HepG2 (cell line): ENCODE data around the gene AASS. TPM values are rescaled to one million over a fixed set of nuclear protein-coding genes. Genes with fewer than 3 reads are reported as not detected.

Experiments
- ATAC-seq: fragments of 200-7000 bp; cut with Tn5 transposase; 3 replicates; pipeline ENCODE4 v1.9.1; 2020; ENCODE audit warnings: mild to moderate bottlenecking, moderate library complexity
- BruUV-seq: library from RNA; stranded (reverse); fragments of 400-500 nt; replicated peaks from 2 replicates; lab custom pipeline; 2021; lab: Mats Ljungman, UMichigan
- CTCF ChIA-PET: fragments of 300-600 bp; formaldehyde crosslinking; extraction: SDS; loops from one replicate; lab custom pipeline; 2021; ENCODE audit warnings: low total read pairs, inconsistent platforms, low intra/inter-chr PET ratio; lab: Yijun Ruan, JAX
- POLR2A ChIA-PET: fragments of 350-600 bp; sonication (Branson Sonifier 250); formaldehyde crosslinking; loops from one replicate; lab custom pipeline; 2020; ENCODE audit warnings: antibody characterized with exemption, inconsistent platforms; lab: Yijun Ruan, JAX
- DNase-seq: peaks from one replicate; pipeline ENCODE4 v3.0.0-alpha.2; 2015; ENCODE audit warnings: low spot score
- FAIRE-seq: peaks from 3 replicates; lab custom pipeline; 2011; peaks lifted over from hg19 to GRCh38; lab: Jason Lieb, UNC
- H2AFZ ChIP-seq: one replicate; pipeline ENCODE4 v1.6.1; 2011; ENCODE audit warnings: low read length, inconsistent platforms
- H3K27ac ChIP-seq: fragments of 300-600 bp; 3 replicates; pipeline ENCODE4 v1.8.0; 2011; ENCODE audit warnings: mixed run types, mild to moderate bottlenecking, mixed read lengths, low read length, inconsistent platforms; ENCODE audit not compliant: insufficient read depth; ENCODE audit errors: extremely low read length
- H3K27me3 ChIP-seq, 2 experiments: fragments of 200-600 bp in 1 of 2; 2 replicates in 1 of 2; 3 replicates in 1 of 2; pipeline versions ENCODE4 v1.6.0 to v1.8.0; 2011; ENCODE audit warnings: low read length in 2 of 2, mild to moderate bottlenecking in 2 of 2, moderate library complexity in 2 of 2, inconsistent platforms in 1 of 2; ENCODE audit not compliant: insufficient read depth in 2 of 2, control insufficient read depth in 1 of 2
- H3K36me3 ChIP-seq, 2 experiments: fragments of 200-600 bp in 1 of 2; replicated peaks in 1 of 2; 2 replicates in 1 of 2; 3 replicates in 1 of 2; pipeline versions ENCODE4 v1.5.1 to v1.8.0; 2011; ENCODE audit warnings: low read length in 2 of 2, inconsistent platforms in 1 of 2; ENCODE audit not compliant: insufficient read depth in 2 of 2, control insufficient read depth in 1 of 2
- H3K4me1 ChIP-seq: 2 replicates; pipeline ENCODE4 v1.5.1; 2012; ENCODE audit warnings: low read length, inconsistent platforms; ENCODE audit not compliant: insufficient read depth
- H3K4me2 ChIP-seq: 2 replicates; pipeline ENCODE4 v1.6.0; 2011; ENCODE audit warnings: low read depth, low read length, inconsistent platforms
- H3K4me3 ChIP-seq, 3 experiments: fragments of 200-600 bp in 1 of 3; sonication (generic), shearing (Covaris generic) in 1 of 3; replicated peaks in 1 of 3; 2 replicates each; pipeline ENCODE4 v1.5.1; 2011 to 2016; ENCODE audit warnings: low read length in 3 of 3, inconsistent platforms in 2 of 3, low read depth in 2 of 3, mild to moderate bottlenecking in 2 of 3, control low read depth in 1 of 3, mixed read lengths in 1 of 3; ENCODE audit not compliant: insufficient read depth in 1 of 3
- H3K79me2 ChIP-seq: one replicate; pipeline ENCODE4 v1.6.1; 2011; ENCODE audit warnings: low read length, inconsistent platforms; ENCODE audit not compliant: insufficient read depth
- H3K9ac ChIP-seq: 2 replicates; pipeline ENCODE4 v1.6.0; 2011; ENCODE audit warnings: mild to moderate bottlenecking, low read depth, low read length, inconsistent platforms; ENCODE audit not compliant: insufficient read depth
- H3K9me3 ChIP-seq: 2 replicates; pipeline ENCODE4 v1.5.1; 2012; ENCODE audit warnings: mild to moderate bottlenecking, low read length
- H4K20me1 ChIP-seq: 2 replicates; pipeline ENCODE4 v1.6.0; 2011; ENCODE audit warnings: inconsistent platforms, mild to moderate bottlenecking, low read length, moderate library complexity; ENCODE audit not compliant: insufficient read depth
- HNF4G ChIP-seq, 2 experiments: sonication (generic) in 1 of 2; formaldehyde crosslinking in 1 of 2; IDR thresholded peaks; 2 replicates each; pipeline versions ENCODE4 v1.4.0 to v1.6.1; 2011 to 2020; ENCODE audit warnings: borderline replicate concordance in 2 of 2, low read depth in 2 of 2, mild to moderate bottlenecking in 2 of 2, low read length in 1 of 2, missing genetic modification reagents in 1 of 2, moderate library complexity in 1 of 2
- PHF20 ChIP-seq: sonication (generic); formaldehyde crosslinking; IDR thresholded peaks from 2 replicates; pipeline ENCODE4 v1.5.0; 2020; ENCODE audit warnings: mild to moderate bottlenecking, missing genetic modification reagents
- RFXANK ChIP-seq: IDR thresholded peaks from 2 replicates; pipeline ENCODE4 v1.6.1; 2016
- SOX5 ChIP-seq: IDR thresholded peaks from 2 replicates; pipeline ENCODE4 v1.6.1; 2016; ENCODE audit warnings: borderline replicate concordance
- SSRP1 ChIP-seq: IDR thresholded peaks from 2 replicates; pipeline ENCODE4 v1.6.1; 2016; ENCODE audit warnings: control low read depth
- THAP11 ChIP-seq: IDR thresholded peaks from 2 replicates; pipeline ENCODE4 v1.6.1; 2016; ENCODE audit warnings: missing biosample characterization, missing genetic modification reagents
- ZNF33A ChIP-seq: sonication (generic); formaldehyde crosslinking; IDR thresholded peaks from 2 replicates; pipeline ENCODE4 v1.5.1; 2020; ENCODE audit warnings: missing genetic modification reagents, mild to moderate bottlenecking, moderate library complexity, borderline replicate concordance
- ZNF609 ChIP-seq: sonication (generic); formaldehyde crosslinking; IDR thresholded peaks from 2 replicates; pipeline ENCODE4 v1.4.0; 2020; ENCODE audit warnings: mild to moderate bottlenecking, missing genetic modification reagents, borderline replicate concordance
- ZNF772 ChIP-seq: sonication (generic); formaldehyde crosslinking; IDR thresholded peaks from 2 replicates; pipeline ENCODE4 v1.5.0; 2020; ENCODE audit warnings: mild to moderate bottlenecking, missing genetic modification reagents
- WGBS: methylation state at CpG from one replicate; pipeline ENCODE4 v1.1.6; 2017; ENCODE audit warnings: low lambda C conversion rate; 5-methylcytosine and 5-hydroxymethylcytosine counted together
- in situ Hi-C: cut with HindIII; loops from 2 replicates; pipeline ENCODE4 v1.10.0; 2017; ENCODE audit warnings: low pct_unique_long_range_greater_than_20kb; ENCODE audit not compliant: extremely low pct_ligation_motif_present
- intact Hi-C: fragments of 100-400 bp; cut with micrococcal nuclease; formaldehyde crosslinking; loops from one replicate; pipeline ENCODE4 v1.10.0; 2022; ENCODE audit not compliant: unreplicated experiment
- polyA plus RNA-seq, 8 experiments: library from polyadenylated mRNA; depleted of rRNA in 3 of 8; stranded (reverse) in 7 of 8; unstranded in 1 of 8; fragments of >200 nt; fragmentation: Illumina TruSeq in 4 of 8; extraction: Trizol in 4 of 8; gene quantifications; 2 replicates each; pipeline versions ENCODE4 v1.2.1 to v1.2.3, GENCODE V29; 2011 to 2016; ENCODE audit warnings: low read depth in 4 of 8, missing spikeins in 1 of 8, mixed read lengths in 1 of 8; ENCODE audit not compliant: insufficient read depth in 1 of 8
- total RNA-seq, 5 experiments: library from RNA; depleted of rRNA; stranded (reverse); fragments of >200 nt; fragmentation: Illumina TruSeq; extraction: Trizol; gene quantifications; 2 replicates each; pipeline ENCODE4 v1.2.3, GENCODE V29; 2016; ENCODE audit warnings: low read depth in 1 of 5
- TF ChIP-seq, protein P1 (sequence below): sonication (generic); formaldehyde crosslinking; IDR thresholded peaks from 2 replicates; pipeline ENCODE4 v1.4.0; 2020; ENCODE audit warnings: missing genetic modification reagents

AASS gene
- total and polyA plus RNA-seq, 2 of the 13 experiments (the other 11 are each of a cell fraction or from before 2014, with no cell fraction given): 11.6 to 43.9 TPM

DNA sequence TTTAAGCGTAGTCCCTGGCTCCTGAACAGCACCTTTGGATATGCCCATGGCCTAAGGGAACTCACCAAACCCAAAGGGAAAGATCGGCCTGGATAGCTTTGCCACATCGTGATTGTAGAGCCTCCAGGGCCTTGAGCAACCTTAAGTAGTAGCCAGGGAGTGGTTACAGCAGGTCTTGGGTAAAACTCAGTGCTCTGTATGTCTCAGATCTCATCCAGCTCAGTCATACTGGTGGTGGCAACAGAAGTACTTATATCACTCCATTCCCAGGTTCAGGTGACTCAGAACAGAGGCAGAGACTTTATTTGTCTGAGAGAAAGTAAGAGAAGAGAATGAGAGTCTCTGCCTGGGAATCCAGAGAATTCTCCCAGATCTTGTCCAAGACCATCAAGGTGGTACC is 39.1 kb upstream of the AASS start:
- ATAC-seq (no peak), FAIRE-seq (no peak), DNase-seq (no peak)
- no peak overlapping the region for H3K9ac ChIP-seq
- no peaks in the 10 kb centered on the region for H4K20me1 ChIP-seq
- TF ChIP-seq PHF20: no peak
- TF ChIP-seq, protein P1, sequence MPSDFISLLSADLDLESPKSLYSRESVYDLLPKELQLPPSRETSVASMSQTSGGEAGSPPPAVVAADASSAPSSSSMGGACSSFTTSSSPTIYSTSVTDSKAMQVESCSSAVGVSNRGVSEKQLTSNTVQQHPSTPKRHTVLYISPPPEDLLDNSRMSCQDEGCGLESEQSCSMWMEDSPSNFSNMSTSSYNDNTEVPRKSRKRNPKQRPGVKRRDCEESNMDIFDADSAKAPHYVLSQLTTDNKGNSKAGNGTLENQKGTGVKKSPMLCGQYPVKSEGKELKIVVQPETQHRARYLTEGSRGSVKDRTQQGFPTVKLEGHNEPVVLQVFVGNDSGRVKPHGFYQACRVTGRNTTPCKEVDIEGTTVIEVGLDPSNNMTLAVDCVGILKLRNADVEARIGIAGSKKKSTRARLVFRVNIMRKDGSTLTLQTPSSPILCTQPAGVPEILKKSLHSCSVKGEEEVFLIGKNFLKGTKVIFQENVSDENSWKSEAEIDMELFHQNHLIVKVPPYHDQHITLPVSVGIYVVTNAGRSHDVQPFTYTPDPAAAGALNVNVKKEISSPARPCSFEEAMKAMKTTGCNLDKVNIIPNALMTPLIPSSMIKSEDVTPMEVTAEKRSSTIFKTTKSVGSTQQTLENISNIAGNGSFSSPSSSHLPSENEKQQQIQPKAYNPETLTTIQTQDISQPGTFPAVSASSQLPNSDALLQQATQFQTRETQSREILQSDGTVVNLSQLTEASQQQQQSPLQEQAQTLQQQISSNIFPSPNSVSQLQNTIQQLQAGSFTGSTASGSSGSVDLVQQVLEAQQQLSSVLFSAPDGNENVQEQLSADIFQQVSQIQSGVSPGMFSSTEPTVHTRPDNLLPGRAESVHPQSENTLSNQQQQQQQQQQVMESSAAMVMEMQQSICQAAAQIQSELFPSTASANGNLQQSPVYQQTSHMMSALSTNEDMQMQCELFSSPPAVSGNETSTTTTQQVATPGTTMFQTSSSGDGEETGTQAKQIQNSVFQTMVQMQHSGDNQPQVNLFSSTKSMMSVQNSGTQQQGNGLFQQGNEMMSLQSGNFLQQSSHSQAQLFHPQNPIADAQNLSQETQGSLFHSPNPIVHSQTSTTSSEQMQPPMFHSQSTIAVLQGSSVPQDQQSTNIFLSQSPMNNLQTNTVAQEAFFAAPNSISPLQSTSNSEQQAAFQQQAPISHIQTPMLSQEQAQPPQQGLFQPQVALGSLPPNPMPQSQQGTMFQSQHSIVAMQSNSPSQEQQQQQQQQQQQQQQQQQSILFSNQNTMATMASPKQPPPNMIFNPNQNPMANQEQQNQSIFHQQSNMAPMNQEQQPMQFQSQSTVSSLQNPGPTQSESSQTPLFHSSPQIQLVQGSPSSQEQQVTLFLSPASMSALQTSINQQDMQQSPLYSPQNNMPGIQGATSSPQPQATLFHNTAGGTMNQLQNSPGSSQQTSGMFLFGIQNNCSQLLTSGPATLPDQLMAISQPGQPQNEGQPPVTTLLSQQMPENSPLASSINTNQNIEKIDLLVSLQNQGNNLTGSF (CRISPR knock-in tag): no peak
- no peak for TF ChIP-seq SOX5 (CRISPR knock-in tag)
- TF ChIP-seq ZNF772 (CRISPR knock-in tag): no peak
- TF ChIP-seq ZNF609 (CRISPR knock-in tag): no peak
- TF ChIP-seq HNF4G (IDR thresholded peaks at IDR 0.05; ENCODE audit: borderline replicate concordance, low read depth, low read length): no peak
- TF ChIP-seq HNF4G (CRISPR knock-in tag; IDR thresholded peaks at IDR 0.05; ENCODE audit: borderline replicate concordance, low read depth): no peak
- no peak for TF ChIP-seq SSRP1 (CRISPR knock-in tag)
- no peak for TF ChIP-seq RFXANK (CRISPR knock-in tag)
- TF ChIP-seq THAP11 (CRISPR knock-in tag): no peak
- no peak for TF ChIP-seq ZNF33A (CRISPR knock-in tag)
- ChIA-PET CTCF (no interaction called here), POLR2A (no interaction called here)
- H3K36me3 ChIP-seq: no peaks in the 10 kb centered on the region
- in situ Hi-C loops: no loop called here
- no peaks in the 10 kb centered on the region for H3K9me3 ChIP-seq
- intact Hi-C loops: no loop called here
- no peaks in the 10 kb centered on the region for H3K79me2 ChIP-seq
- 0% methylated on average over 2 of the region's 3 CpGs for WGBS
- H3K4me1 ChIP-seq: no peaks in the 10 kb centered on the region
- H2AFZ ChIP-seq: no peak overlapping the region
- no peaks in the 10 kb centered on the region for H3K27me3 ChIP-seq
- no peak overlapping the region for H3K4me3 ChIP-seq
- H3K4me2 ChIP-seq: no peak overlapping the region
- BruUV-seq: no TSS peak
- no peak overlapping the region for H3K27ac ChIP-seq
